Measurements from ENCODE around the gene MYLK.

MYLK gene

GRCh38 chr3:123877466-123877865 is 6.7 kb downstream of the MYLK start:
- DNase-seq = no peak

- no peak for DNase-seq
These were observed 7.3 kb downstream of the MYLK start for GRCh38 chr3:123876858-123877257.

- DNase-seq = no peak
These were observed 11.5 kb downstream of the MYLK start for GRCh38 chr3:123872621-123873020.

- DNase-seq = no peak
These were observed 12.2 kb downstream of the MYLK start for GRCh38 chr3:123871946-123872345.

- no peak for DNase-seq
These were observed 14.1 kb downstream of the MYLK start for GRCh38 chr3:123870033-123870432.

DNA sequence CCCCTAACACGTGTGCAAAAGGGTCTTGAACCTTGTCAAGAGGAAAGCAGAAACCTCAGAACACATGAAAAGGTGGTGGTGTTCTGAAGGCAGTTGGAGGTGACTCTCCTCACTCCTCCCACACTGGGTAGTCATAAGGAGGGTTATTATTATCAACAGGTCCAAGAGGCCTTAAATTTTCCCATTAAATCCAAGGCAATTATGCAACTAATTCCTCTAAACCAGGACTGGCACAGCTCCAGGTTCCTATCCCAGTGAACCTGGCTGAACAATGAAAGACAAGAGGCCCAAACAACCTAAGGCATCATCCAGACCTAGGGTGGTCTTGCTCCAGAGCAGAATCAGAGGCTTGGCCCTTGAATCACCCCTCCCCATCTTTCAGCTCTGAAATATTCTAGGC is 15.0 kb downstream of the MYLK start:
- no peak for DNase-seq

- DNase-seq = no peak
These were observed 19.4 kb downstream of the MYLK start for GRCh38 chr3:123864706-123865105.

DNA sequence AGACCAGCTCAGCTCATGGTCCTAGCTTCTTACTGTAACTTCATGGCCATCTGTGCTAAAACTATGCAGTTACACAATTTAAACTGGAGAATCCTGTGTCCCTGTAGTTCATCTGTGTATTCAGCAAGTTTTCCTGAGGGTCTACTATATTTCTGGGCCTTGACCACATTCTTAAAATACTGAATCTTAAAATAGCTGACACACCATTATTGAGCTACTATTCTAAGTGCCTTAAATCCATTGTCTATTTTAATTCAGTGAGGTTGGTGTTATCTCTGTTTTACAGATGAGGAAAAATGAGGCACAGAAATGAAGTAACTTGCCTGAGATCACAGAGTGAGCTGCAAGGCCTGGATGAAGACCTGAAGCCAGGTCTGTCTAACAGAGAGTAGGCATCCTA is 22.0 kb downstream of the MYLK start:
- no peak for DNase-seq

- no peak for DNase-seq
These were observed 22.9 kb downstream of the MYLK start for GRCh38 chr3:123861081-123861836.

DNA sequence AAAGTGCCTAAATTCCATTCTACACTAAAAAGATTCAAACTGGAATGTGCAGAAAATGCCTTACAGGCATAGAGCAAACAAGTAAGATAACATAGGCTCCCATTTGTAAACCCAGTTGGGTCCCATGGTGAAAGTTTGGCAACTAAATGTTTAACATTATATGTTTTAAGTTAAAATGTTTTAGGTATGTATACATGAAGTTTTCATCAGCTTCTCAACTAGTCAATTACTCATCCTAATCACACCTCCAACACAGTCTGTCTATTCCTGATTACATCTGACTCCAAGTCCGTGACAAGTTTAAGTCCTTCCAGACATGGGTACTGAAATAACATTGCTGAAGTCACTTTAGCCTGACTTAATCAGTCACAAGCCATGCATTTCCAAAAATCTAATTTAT is 25.0 kb downstream of the MYLK start:
- DNase-seq = no peak

DNA sequence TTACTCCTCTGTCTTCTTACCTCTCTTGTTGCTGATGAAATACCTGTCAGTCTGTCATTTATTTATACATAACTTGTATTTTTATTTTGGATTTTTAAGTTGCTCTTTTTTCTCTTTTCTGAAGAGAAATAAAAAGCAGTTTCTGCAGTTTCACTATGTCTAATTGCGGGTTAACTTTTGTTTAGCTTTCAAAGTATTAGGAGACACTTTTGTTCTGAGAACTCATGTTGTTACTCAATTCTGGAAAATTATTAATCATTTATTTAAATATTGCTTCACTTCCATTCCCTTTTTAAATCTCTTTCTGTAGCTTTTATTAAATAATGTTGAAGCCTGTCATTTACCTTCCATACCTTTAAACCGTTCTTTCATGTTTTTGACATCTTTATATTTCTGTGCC is 29.2 kb downstream of the MYLK start:
- DNase-seq = no peak

GRCh38 chr3:123853686-123854372 is 30.3 kb downstream of the MYLK start:
- DNase-seq = no peak

DNA sequence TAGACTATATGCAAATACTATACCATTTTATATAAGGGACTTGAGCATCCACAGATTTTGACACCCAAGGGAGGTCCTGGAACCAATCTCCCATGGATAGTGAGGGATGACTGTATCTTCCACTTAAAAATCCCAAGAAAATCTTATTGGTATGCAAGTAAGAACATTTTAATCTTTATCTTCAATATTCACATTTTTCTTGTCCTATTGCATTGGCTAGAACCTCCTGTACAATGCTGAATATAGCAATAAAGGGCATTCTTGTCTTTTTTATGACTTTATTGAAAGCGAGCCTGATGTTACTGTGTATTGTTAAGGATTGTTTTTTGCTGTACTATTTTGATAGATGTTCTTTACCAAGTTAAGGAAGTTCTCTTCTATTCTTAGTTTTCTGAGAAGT is 36.9 kb downstream of the MYLK start:
- DNase-seq = no peak

DNA sequence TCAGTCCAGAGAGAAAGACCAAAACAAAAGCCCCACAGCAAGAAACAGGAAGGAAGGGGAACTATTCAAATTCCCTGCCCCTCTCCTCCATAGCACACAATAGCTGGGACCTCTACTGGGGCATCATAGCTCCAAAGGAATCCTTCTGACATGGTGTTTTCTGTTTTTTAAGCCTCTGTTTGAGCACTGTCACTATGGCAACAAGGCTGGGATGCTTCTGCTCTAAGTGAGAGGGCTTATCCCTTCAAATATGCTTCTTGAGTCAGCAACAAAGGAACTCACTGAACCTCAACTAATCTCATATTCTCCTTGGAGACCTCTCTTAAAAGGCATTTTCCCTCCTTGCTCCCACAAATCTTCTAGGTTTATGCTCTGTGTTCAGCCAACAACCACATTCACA is 40.5 kb downstream of the MYLK start:
- no peak for DNase-seq

GRCh38 chr3:123842711-123843110 is 41.4 kb downstream of the MYLK start:
- no peak for DNase-seq

DNA sequence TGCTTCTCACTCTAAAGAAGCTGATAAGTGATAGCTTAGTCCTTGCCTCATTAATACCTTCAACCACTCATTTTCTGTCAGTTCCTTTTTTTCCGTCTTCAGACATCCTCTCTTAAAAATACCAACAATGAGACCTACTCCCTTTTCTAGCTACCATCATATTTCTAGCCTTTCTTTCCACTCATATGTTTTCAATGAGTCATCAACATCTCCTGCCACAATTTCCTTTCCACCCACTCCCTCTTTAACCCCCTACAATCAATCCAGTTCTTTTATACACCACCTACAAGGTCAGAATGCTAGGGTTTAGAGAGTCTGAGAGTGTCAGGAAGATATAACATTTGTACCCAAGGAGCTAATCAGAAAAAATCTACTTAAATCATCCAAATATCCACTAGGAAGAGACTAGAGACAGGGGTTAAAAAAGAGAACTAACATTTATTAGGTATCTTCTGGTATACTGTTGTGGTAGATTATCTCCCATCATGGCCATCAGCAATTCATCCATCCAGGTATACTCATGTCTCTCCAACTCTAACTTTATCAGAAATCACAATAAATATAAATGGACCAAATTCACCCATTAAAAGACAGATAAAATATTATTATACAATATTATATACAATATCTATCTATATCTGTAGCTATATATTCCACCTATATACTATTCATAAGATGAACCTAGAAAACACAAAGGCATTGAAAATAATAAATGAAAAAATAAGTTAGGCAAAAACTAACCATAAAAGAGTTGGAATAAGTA is 42.5 kb downstream of the MYLK start:
- no peak for DNase-seq

GRCh38 chr3:123840961-123841360 is 43.2 kb downstream of the MYLK start:
- no peak for DNase-seq

DNA sequence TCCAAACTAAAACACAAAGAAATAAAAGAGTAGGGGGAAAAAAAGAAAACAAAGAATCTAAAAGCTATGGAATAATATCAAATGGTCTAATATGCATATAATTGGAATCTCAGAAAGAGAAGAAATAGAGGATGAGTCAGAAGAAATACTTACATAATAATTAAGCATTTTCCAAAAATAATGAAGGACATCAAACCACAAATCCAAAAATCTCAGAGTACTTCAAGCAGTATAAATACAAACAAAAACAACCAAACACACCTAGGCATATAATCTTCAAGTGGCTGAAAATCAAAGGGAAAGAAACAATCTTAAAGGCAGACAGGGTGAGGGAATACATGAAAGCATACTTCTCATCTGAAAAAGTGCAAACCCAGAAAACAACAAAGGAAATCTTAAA is 46.3 kb downstream of the MYLK start:
- DNase-seq = no peak

- no peak for DNase-seq
These were observed 49.5 kb downstream of the MYLK start for GRCh38 chr3:123834631-123835030.

GRCh38 chr3:123833398-123833785 is 50.7 kb downstream of the MYLK start:
- DNase-seq = no peak

GRCh38 chr3:123832692-123833397 is 51.3 kb downstream of the MYLK start:
- DNase-seq = no peak

DNA sequence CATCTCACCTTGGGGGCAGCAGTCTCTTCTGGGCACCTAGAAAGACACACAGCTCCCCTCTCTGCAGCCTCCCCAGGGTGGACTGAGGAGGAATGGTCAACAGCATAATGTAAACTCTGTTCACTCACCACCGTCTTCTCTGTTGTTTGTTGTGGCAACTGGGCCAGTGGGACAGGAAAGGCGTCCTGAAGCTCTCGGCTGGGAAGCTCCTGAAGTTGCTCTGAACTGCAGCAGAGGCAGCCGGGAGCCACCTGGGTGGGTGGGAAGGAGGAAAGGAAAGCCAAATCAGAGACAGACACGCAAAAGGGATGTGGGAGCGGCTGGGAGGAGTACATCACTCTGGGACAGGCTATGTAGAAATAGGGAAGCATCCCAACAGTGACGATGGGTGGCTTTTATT is 52.7 kb downstream of the MYLK start:
- no peak for DNase-seq

- DNase-seq = no peak
These were observed 62.2 kb downstream of the MYLK start for GRCh38 chr3:123821920-123822319.
